ENCODE data around the gene SPRY1.

Gene SPRY1

DNA sequence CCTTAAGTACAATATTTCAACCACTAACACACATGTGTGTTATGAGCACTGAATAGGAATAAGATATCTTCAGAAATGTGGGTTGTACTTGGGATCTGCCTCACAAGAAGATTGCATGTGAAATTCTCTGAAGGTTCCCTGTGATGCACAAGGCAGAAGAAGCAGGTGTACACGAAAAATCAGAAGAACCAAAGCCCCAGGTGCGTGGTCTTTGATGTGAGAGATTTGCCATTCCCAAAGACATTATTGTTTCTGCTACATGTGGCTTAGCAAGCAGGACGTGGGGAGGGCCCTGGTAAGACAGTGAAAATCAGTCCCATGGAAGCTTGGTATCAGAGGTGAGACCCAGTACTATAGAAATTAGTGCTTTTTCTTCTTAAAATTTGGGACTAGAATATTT is 13.0 kb upstream of the SPRY1 start:
- no peak overlapping the region for H3K27ac ChIP-seq (replicated peaks)
- no peaks in the 10 kb centered on the region for H3K27me3 ChIP-seq (ENCODE audit: insufficient read depth, poor library complexity, severe bottlenecking)
- no peak overlapping the region for H3K4me3 ChIP-seq (replicated peaks; ENCODE audit: insufficient read depth, low read length)
- TF ChIP-seq GABPA (IDR thresholded peaks at IDR 0.05; ENCODE audit: low read depth): no peak
- no peak for TF ChIP-seq POLR2AphosphoS5 (IDR thresholded peaks at IDR 0.05; ENCODE audit: low read depth)
- no peak for TF ChIP-seq SPI1 (IDR thresholded peaks at IDR 0.05; ENCODE audit: borderline replicate concordance, low read depth)
- no peak for DNase-seq (ENCODE audit: low read depth in 1 of 2, low spot score in 1 of 2)

DNA sequence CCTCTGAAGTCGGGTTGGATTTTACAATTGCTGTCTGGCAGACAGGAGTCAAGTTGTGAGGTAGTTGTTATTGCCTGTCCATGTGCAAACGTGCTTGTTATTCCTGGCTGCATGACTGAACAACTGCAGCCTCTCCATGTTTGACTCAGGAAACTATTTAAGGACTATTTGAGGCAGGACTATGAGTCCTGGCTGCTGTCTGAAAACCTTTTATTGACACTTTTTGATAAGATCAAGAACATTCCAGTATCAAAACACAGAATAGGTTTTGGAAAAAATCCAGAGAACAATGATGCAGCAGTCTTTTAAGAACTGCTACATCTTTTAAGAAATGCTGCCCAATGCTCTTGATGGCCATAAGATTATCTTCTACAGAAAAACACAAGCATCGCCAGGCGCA is 10.0 kb upstream of the SPRY1 start:
- H3K4me3 ChIP-seq (replicated peaks; ENCODE audit: insufficient read depth, low read length): no peak overlapping the region
- no peak for DNase-seq (ENCODE audit: low read depth in 1 of 2, low spot score in 1 of 2)
- no peak overlapping the region for H3K27ac ChIP-seq (replicated peaks)
- TF ChIP-seq SPI1 (IDR thresholded peaks at IDR 0.05; ENCODE audit: borderline replicate concordance, low read depth) (no peak), POLR2AphosphoS5 (IDR thresholded peaks at IDR 0.05; ENCODE audit: low read depth) (no peak), GABPA (IDR thresholded peaks at IDR 0.05; ENCODE audit: low read depth) (no peak)
- TF ChIP-seq, protein P1, sequence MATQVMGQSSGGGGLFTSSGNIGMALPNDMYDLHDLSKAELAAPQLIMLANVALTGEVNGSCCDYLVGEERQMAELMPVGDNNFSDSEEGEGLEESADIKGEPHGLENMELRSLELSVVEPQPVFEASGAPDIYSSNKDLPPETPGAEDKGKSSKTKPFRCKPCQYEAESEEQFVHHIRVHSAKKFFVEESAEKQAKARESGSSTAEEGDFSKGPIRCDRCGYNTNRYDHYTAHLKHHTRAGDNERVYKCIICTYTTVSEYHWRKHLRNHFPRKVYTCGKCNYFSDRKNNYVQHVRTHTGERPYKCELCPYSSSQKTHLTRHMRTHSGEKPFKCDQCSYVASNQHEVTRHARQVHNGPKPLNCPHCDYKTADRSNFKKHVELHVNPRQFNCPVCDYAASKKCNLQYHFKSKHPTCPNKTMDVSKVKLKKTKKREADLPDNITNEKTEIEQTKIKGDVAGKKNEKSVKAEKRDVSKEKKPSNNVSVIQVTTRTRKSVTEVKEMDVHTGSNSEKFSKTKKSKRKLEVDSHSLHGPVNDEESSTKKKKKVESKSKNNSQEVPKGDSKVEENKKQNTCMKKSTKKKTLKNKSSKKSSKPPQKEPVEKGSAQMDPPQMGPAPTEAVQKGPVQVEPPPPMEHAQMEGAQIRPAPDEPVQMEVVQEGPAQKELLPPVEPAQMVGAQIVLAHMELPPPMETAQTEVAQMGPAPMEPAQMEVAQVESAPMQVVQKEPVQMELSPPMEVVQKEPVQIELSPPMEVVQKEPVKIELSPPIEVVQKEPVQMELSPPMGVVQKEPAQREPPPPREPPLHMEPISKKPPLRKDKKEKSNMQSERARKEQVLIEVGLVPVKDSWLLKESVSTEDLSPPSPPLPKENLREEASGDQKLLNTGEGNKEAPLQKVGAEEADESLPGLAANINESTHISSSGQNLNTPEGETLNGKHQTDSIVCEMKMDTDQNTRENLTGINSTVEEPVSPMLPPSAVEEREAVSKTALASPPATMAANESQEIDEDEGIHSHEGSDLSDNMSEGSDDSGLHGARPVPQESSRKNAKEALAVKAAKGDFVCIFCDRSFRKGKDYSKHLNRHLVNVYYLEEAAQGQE (IDR thresholded peaks at IDR 0.05; ENCODE audit: insufficient replicate concordance, low read depth): no peak
- TF ChIP-seq, protein P2, sequence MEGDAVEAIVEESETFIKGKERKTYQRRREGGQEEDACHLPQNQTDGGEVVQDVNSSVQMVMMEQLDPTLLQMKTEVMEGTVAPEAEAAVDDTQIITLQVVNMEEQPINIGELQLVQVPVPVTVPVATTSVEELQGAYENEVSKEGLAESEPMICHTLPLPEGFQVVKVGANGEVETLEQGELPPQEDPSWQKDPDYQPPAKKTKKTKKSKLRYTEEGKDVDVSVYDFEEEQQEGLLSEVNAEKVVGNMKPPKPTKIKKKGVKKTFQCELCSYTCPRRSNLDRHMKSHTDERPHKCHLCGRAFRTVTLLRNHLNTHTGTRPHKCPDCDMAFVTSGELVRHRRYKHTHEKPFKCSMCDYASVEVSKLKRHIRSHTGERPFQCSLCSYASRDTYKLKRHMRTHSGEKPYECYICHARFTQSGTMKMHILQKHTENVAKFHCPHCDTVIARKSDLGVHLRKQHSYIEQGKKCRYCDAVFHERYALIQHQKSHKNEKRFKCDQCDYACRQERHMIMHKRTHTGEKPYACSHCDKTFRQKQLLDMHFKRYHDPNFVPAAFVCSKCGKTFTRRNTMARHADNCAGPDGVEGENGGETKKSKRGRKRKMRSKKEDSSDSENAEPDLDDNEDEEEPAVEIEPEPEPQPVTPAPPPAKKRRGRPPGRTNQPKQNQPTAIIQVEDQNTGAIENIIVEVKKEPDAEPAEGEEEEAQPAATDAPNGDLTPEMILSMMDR (IDR thresholded peaks at IDR 0.05; ENCODE audit: insufficient read depth, low read length): no peak
- no peaks in the 10 kb centered on the region for H3K27me3 ChIP-seq (ENCODE audit: insufficient read depth, poor library complexity, severe bottlenecking)

DNA sequence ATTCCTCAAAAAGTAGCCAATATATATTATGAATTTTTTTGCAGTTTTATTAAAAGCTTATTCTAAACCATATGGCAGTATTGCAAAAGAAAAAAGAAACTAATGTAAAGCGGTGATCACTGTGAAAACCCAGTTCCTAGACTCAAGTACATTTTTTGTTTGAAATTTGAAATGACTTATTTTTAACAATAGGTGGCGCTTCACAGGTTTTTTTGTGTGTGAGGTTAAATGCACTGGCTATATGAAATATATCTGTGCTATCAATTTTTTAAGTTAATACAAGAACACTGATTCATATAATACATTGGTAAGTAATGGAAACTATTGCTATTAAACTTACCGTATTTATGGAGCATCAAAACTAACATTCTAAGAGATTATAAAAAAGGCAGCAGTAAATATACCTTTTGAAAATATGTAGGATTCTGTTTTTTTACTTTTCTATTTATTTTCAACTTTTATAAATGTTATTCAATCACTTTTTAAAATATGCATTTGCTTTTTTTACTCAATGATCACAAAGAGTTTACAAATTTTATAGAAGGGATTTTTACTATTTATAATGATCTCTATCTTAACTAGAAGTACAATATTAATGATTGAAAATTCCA is 5.6 kb upstream of the SPRY1 start:
- Histone ChIP-seq H3K4me3 (replicated peaks; ENCODE audit: insufficient read depth, low read length) (no peak overlapping the region), H3K27me3 (ENCODE audit: insufficient read depth, poor library complexity, severe bottlenecking) (no peaks in the 10 kb centered on the region), H3K27ac (replicated peaks) (no peak overlapping the region)
- no peak for TF ChIP-seq GABPA (IDR thresholded peaks at IDR 0.05; ENCODE audit: low read depth)
- no peak for DNase-seq (ENCODE audit: low read depth in 1 of 2, low spot score in 1 of 2)

DNA sequence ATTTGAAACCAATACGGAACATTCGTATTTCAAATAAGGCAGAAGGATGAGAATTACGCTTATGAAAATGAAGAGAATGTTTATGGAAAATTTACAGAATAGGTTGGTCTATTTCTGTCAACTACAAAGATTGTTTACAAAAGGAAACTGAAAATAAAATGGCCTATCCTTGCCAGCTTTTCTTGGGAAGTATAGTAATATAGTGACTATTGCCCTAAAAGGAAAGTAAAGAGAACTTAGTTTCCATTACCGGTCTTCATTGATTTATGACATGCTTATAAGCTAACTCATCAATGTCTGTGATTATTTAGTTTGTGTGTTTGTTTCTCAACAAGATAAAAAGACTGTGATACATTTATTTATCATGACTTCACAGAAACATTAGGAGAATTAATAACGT is 2.9 kb upstream of the SPRY1 start:
- H3K4me3 ChIP-seq (replicated peaks; ENCODE audit: insufficient read depth, low read length): no peak overlapping the region
- no peak overlapping the region for H3K27ac ChIP-seq (replicated peaks)
- no peaks in the 10 kb centered on the region for H3K27me3 ChIP-seq (ENCODE audit: insufficient read depth, poor library complexity, severe bottlenecking)
- DNase-seq (ENCODE audit: low read depth in 1 of 2, low spot score in 1 of 2): no peak
- no peak for TF ChIP-seq POLR2AphosphoS5 (IDR thresholded peaks at IDR 0.05; ENCODE audit: low read depth)
- TF ChIP-seq, protein P1 (IDR thresholded peaks at IDR 0.05; ENCODE audit: insufficient replicate concordance, low read depth): no peak
- no peak for TF ChIP-seq GABPA (IDR thresholded peaks at IDR 0.05; ENCODE audit: low read depth)
- TF ChIP-seq SPI1 (IDR thresholded peaks at IDR 0.05; ENCODE audit: borderline replicate concordance, low read depth): no peak
- TF ChIP-seq, protein P2 (IDR thresholded peaks at IDR 0.05; ENCODE audit: insufficient read depth, low read length): no peak
